Right forelimb (tissue), 1 donor: Measurements from ENCODE around the gene GYPC.
"Not testable (repeated sequence)": the region's sequence is repeated elsewhere in the genome, so short reads cannot be mapped to it uniquely, and the experiment has no call there.

Source experiments
- DNase-seq: peaks from one replicate; pipeline ENCODE4 v3.0.0-alpha.2; 2018

GYPC gene

DNA sequence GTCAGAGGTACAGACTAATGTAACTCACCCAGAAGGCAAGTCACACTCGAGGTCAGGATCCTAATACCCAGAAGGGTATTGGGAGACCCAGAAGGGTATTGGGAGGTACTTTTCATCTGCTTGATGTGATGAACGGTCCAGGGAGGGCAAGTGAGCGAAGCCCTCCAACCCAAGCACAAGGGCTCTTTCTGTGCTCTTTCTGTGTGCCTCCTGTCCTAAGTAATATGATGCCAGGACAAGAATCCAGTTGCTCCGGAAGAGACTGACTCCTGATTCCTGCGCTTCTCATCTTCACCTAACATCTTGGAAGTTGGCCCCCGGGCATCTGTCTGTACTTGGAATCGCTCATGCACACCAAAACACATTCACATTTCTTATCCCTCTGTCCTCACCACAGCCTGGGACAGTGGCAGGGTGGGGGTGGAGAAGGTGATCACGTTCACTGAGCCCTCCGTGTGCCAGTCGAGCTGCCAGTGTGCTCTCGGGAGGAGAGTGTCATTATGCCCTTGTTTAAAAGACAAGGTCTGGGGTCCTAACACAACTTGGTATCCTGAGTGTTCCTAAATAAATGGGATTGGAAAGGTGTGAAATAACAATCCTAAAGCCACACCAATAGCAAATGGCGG, 17.1 kb downstream of the GYPC start:
- DNase-seq, result no peak

DNA sequence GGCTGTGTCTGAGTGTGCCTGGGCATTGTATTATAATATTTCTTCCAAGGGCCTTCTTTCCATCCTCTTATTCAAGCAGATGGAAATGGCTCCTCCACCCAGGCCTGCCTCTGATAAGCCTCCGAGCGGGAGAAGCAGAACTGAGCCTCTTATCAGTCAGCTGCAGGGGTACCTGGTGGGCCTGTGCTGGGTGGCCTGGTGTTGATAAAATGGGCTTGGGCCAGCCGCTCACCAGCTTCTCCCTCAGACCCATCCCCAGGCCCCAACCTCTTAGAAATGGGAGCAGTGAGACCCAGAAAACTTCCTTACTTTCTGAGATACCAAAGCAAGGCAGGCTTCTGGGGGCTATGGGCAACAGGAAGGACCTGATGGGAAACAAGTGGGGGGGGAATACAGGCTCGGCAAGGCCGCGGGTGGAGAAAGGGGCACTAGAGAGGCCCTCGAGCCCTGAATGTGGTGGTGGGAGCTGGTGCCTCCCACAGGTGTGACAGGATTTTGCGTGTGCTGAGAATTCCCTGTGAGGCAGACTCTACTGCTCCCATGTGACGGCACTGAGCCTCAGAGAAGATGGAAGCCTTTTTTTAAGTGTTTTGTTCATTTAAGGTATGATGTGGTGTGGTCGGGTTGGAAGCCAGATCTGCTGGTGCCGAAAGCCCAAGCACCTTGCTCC, 18.3 kb downstream of the GYPC start:
- no peak for DNase-seq

DNA sequence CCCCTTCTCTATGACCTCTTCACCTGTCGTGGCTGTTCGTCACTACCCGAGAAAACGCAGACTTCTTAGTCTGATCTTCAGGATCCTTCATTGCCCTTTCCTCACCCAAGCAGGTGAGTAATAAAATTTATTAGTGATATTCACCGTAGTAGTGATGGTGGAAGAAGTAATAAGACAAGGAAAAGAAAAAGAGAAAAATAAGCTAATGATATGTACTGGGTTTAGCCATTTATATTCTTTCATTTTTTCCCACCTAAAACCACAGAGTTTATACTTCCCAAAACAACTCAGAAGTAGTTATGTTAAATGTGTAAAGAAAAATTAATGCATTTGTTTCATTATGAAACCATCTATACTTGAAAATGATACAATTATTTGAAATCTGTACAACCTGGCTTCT, 19.7 kb downstream of the GYPC start:
- DNase-seq, result no peak

DNA sequence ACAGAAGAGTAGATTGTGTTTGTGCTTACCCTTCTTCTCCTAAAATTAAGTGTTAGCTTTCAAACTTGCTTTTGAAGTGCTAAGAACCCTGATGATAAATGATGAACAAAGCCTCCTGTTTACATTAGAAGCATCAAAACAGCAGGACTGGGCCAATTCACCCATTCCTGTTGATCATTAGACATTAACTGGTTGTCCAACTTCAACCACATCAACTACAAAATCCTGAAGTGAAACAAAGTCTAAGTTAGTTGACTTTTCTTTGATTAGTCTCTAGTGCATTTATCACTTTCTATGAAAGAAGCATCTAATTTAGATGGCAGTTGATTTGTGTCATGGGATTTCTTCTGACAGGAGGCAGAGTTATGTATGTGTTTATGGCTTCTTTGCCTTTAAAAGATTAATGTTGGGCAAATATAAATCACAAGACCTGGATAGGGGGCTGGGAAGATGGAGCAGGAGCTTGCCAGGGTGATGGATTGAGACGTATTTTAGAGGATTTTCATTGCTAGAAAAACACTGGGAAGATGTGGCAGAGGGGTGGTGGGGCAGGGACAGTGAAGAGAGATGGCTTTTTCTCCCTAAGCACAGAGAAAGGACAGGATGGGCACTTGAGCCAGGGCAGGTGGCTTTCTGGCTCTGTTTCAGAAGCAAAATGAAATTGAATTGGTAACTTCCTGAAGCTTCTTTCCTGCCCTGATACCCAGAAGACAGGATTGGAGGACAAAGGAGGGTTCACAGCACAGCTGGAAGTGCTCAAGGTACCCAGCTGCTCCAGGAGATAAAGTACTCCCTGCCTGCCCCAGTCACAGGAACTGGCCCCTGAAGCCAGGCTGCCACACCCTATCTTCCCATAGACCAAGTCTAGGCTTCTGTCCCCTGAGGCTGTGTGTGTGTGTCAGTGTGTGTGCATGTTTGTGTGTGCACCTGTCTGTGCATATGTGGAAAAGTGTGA, 20.5 kb downstream of the GYPC start:
- no peak for DNase-seq

DNA sequence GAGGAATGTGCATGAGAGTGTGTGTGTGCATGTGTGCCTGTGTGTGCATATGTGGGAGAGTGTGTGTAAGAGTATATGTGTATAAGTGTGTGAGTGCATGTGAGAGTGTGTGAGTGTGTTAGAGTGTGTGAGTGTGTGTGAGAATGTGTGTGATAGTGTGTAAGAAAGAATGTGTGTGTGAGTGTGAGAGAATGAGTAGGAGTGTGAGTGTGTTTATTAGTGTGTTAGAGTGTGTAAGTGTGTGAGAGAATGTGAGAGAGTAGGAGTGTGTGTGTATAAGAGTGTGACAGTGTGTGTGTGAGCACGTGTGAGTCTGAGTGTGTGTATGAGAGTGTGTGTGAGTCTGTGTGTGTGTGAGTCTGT, 21.2 kb downstream of the GYPC start:
- no peak for DNase-seq

DNA sequence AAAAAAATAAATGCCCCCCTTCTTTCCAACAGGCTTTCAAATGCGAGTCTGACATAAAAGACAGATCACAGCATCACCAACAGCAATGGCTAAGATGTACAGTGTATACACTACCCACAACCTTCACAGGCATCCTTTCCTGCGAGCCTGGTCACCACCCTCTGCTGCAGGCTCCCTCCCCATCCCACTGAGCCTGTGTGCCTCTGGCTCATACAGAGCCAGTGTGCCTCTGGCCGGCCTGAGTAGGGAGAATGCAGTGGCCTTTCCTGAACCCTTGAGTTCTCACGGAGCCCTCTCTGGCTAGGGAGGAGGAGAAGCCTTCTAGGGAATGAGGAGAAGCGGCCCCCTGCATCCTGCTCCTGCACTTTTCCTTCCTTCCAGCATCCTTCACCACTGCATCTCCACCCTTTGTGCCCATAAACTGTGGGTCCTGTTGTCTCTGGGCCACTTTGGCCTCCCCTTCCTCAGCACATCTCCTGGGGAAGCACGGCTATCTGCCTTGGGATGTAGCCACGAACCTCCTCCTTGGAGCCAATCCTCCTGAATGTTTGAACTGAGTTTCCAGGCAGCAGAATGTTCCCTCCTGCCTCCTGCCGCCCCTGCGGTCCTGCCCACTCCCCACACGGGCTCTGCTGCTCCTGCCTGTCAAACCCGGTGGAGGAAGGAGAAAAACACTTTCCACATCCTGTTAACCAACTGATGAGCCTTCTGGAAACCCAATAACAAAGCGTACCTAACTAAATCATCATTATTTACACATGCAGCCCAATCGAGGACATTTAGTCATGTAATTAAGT, 22.5 kb downstream of the GYPC start:
- DNase-seq, result no peak

DNA sequence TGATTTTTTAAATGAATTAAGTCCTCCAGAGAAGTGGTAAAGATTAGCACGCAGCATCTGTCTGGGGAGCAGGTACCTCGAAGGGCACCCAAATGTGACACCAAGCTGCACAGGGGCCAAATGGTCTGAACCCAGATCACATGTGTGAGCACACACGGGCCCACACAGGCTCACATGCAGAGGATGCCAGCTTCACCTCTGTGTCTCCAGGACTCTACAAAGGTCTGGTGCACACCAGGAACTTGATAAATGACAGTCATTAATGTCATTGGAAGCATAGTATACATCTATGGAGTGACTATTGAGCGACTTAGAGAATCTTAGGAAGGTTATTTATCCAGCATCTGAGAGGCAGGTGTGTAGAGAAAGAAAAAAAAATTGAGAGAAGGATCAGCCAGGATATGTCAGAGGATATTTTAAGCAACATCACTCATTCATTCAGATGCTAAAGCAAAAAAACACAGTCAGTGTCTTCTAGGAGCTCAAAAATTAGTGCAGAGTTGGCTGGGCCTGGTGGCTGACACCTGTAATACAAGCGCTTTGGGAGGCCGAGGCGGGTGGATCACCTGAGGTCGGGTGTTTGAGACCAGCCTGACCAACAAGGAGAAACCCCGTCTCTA, 23.2 kb downstream of the GYPC start:
- DNase-seq, result no peak

DNA sequence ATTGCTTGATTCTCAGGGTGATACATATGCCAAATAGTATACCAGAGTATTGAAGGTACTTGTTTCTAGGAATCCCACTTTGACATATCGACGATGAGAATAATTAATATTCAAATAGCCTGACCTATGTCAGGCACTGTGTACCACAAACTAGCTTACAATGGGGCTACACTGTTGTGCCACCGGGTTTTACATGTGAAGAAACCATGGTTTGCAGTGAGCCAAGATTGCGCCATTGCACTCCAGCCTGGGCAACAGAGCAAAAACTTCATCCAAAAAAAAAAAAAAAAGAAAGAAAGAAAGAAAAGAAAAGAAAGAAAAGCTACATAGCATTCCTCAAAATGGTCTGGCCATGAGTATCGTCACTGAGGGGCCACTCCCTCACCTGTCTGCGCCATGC, 25.5 kb downstream of the GYPC start:
- DNase-seq, result no peak

DNA sequence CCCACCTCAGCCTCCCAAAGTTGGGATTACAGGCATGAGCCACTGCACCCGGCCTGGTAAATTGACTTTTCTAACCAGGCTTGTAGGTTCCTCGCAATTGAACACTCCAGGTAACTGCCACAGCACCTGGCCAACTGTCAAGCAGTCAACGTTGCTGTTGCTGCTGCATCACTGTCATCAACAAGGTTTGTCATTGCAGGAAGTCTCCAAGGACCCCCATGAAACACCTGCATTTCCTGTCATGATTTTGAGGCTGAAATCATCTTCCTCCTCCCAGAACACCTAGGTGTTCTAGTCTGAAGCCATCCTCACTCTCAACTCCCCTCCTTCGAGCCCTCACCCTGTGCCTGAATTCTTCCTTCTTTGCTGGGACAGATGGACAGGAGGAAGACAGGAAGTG, 29.7 kb downstream of the GYPC start:
- DNase-seq, result no peak

DNA sequence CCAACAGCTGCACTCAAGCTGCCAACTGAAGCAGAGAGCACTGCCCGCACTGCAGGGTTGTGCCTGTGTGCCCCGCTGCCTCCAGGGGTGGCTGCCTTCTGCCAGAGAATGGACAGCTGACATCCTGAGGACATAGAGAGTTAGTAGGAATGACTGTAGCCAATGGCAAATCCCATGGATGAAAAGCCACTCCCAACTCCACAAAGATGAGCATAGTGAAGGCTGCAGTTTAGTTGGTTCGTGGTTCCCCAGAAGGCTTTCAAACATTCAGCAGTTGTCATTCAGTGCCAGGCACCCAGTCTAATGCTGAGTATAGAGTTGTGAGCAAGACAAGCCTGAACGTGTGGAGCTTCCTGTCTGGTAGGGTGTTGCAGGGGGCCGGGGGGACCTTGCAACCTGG, 30.3 kb downstream of the GYPC start:
- peak; percentile 30 for DNase-seq

DNA sequence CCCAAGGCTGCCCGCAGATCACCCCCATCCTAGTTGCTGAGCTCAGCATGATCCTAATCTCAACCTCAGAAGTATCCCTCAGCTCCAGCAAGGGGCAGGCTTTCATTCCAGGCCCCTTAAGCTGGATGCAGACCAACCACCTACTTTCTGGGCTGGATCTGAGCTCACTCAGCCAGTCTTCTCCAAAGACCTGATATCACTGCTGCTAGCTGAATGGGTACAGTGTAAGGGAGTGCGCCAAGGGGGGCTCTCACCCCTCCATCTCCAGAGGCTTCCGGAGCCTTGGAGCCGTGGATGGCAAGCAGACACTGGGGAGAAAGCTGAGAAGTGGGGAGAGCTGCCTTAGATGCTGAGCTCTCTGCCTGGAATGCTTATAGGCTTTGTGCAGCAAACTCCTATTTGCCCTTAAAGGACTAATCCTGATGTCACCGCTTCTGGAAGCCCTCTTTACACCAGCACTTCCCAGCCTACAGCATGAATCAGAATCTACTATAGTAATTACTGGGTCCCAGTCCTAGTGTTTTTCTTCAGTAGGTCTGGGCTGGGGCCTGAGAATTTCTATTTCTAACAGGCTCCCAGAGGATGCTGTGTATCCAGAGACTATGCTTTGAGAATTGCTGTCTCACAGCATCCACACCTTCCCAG, 31.0 kb downstream of the GYPC start:
- peak; percentile 18 for DNase-seq

DNA sequence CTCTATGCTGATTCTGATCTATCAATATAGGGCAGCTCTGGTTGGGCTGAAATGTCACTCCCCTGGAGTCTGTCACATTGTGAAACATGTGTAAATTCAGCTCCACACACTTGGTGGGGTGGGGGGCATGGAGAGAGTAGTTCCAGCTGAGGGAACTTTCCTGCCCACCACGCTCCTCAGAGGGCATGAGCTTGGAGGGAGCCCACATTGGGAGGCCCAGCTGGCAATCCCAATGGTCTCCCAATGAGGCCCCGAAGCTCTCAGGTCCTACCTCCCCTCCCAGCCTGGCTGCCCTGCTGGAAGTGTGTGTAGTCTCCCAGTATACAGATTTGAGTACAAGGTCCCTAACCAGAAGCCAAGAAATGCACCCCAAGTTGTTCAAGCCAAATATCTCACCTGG, 31.5 kb downstream of the GYPC start:
- peak; percentile 23 for DNase-seq

DNA sequence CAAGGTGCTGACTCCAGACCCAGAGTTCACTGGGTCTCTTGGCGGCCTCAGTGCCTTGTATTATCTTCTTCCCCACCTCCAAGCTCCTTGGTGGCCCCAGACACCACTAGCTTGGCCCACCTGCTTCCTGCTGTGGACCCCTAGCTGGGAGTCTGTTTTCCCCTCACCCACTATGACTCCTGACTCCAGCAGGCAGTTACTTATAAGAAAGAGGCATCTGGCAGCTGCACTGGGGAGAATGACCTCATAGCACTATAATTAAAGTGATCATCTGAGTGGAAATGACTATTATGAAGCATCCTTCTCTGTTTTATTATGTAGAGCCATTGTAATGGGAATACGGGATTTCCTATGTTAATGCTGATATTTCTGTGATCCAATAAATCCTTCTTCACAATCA, 32.6 kb downstream of the GYPC start:
- not testable (repeated sequence) for DNase-seq

DNA sequence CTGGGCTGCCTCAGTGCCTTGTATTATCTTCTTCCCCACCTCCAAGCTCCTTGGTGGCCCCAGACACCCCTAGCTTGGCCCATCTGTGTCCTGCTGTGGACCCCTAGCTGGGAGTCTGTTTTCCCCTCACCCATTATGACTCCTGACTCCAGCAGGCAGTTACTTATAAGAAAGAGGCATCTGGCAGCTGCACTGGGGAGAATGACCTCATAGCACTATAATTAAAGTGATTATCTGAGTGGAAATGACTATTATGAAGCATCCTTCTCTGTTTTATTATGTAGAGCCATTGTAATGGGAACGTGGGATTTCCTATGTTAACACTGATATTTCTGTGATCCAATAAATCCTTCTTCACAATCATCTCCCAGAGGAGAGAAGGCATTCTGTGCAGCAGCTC, 36.3 kb downstream of the GYPC start:
- DNase-seq, result peak; percentile 6

DNA sequence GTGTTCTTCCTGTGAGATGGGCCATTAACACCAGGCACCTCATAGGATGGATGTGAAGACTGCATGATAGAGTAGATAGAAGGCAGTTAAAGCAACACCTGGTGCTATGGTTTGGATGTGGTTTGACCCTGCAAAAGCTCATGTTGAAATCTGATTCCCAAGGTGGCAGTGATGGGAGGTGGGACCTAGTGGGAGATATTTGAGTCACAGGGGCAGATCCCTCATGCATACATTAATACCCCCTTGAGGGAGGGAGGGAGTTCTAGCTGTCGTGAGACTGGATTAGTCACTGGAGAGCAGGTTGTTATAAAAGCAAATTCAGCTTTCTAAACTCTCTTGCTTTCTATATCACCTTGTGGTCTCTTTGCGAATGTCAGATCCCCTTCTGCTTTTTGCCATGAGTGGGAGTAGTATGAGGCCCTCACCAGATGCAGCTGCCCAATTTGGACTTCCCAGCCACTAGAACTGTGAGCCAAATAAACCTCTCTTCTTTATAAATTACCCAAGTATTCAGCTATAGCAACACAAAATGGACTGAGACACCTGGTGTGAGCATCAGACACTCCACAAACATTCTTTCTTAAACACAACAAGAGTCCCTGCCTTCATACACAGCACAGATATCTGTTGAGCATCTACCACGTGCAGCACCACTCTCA, 37.1 kb downstream of the GYPC start:
- DNase-seq, result not testable (repeated sequence)

DNA sequence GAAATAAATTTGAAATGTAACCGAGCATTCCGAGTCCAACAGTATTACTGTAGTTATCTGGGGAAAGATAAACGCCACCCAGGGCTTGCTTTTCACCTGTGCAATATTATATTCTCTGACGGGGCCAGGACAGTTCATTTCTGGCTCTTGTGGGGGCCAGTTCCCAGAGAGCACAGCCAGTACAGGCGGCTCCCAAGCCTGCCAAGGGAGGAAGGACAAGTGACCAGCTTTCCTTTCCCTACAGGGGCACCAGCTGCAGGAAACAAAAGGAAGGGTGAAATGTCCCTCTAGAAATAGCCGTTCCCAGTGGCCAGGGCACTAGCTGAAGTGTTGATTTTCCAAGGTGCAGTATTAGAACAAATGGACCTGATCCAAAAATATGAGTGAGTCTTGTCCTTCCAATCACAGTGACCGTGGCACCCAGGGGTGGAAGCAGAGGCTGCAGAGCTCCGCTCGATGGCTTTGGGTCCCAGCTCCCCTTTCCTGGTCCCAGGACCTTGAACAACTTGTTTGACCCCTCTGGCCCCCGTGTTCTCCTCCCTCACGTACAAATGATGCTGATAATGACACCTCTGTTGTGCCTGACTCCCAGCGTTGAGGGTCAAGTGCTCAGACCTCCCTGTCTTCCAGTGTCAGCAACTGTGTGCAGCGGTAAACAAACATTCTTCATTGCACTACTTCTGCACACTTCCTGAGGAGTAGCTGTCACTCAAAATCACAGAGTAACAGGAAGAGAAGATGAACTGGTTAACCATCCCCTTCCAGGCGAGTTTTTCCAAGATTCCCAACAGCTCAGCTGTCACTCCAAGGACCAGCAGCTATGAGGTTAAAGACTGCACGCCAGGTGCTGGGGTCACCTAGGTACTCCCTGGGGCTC, 40.9 kb downstream of the GYPC start:
- peak; percentile 25 for DNase-seq

DNA sequence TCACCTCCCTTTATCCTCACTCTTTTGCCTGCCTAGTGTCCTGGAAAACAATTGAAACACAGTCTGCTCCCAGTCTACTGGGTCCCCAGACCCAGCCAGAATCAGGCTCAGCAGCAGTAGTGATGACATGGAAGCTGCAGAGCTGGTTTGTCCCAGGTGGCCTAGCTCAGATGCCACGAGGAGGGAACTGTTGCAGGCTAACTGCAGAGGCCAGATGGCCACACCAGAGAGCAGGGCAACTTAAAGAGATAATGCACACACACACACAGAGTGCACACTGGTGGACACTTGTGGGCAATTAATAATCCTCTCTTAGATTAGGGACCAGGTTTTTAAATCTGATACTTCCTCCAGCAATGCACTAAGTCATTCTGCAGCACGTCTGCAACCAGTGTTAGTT, 42.4 kb downstream of the GYPC start:
- no peak for DNase-seq

DNA sequence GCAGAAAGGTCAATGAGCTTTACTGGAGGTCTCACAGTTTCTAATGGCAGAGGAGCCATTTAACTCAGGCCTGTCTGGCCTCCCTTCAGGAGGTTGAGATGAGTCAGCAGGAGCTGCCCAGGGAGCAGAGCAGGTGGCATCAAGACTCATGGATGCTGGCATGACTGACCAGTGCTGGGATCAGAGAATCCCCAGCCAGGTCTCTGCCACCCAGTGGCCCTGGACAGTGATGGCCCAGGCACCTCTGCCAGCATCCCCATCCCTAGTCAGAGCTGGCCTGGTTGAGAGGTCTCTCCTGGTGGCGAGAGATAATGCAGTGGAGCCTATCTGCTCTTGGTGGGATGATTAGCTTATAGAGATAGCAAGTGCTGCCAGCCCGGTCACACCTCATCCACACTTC, 43.1 kb downstream of the GYPC start:
- peak; percentile 36 for DNase-seq

DNA sequence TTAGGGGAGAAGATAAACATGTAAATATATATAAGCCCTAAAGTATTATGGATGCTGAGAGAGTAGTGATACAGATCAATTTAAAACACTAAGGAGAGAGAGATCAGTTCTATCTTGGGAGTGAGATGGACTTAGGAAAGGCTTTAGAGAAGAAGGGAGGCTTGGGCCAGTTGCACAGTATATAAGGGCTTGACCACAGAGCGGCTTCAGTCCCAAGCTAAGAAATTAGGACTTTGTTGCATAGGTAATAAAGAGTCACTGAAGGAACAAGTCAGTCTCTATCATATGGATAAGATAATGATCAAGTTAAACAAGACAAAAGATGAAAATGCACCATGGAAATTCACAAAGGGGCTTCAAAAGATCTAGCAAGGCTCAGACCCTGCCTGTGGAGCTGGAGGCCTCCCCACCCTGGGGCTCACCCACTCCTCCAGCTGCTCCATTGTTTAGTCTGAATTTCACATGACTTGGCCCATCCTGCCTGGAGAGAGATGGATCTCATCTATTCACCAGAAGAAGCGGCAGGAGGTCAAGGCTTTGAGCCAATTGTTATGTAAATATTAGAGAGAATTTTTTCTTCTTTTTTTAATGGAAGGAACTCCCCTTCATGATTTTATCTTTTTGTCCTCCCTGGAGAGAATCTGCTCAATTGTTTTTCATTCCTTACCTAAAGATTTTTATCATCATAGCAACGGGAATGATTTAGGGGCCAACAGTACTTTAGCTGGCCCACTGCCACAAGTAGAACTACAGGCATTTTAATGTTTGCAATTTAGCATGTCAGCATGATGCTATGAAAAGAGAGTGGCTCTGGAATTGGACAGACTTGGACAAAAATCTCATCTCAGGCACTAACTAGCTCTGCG, 44.0 kb downstream of the GYPC start:
- no peak for DNase-seq
